HG03064 (cell line): Measurements from ENCODE around the gene CMSS1.
A peak's percentile ranks its signal among the peaks of the same experiment; 100 is the strongest.

ENCODE experiments used
- ATAC-seq: cut with Tn5 transposase; IDR thresholded peaks from one replicate; pipeline ENCODE4 v1.9.1; 2021; ENCODE audit warnings: low read depth; ENCODE audit not compliant: unreplicated experiment

The CMSS1 gene

DNA sequence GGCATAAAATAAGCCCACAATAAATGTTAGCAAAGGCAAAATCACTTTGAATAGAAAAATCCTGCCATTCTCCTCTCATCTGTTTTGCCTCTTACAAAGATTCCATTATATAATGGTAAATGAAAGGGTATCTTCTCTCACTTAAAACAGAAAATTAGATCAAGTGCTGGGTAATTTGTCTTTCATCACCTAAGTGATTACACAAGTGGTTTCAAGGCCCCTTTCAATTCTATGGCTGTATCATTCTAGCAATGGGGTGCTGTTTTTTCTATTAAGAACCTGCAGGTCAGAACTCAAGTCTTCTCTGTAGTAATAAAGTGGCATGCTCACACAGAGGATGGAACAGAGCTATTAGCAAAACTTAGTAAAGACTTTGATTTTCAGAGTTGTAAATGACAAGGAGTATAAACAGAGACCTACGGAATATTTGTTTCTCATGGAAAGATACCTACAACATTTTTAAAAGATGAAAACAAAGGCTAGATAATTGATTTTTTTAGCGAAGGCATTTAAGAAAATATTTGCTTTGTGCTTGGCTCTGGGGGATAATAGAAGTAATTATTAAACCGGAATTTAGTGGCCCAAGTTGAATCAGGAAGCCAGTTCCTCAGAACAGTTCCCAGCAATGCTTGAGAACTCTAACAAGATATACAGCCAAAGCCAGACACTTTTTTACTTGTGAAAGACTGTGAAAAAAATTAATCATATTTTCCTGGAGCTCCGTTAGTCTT lies 137.4 kb downstream of the CMSS1 start:
- ATAC-seq = no peak

DNA sequence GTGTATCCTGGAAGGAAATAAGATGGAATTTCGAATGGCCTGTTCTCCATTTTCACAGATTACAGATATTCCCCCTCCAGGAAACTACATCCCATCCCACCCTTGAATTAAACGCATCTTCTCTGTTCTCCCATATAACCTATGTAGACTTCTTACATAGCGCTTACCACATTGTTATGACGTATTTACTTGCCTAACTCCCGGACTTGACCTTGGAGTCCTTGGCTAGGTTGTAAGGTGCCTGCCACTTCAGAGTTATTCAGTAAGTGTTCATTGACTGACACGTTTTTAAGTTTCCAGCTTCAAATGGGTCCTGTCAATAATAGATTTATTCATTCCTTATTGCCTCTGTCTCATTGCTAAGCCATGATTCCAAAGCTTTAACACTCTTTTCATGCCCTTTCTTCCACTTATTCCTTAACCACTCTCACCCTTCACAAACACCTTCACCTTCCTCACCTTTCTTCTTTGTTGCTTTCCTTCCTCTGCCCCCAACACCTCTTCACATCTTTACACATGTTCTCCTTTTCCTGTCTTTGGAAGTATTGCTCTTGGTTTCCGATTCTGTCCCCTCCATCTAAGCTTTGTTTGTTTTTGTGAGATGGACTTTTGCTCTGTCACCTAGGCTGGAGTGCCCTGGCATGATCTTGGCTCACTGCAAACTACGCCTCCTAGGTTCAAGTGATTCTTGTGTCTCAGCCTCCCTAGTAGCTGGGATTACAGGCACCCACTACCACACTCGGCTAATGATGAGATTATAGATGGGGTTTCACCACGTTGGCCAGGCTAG lies 138.3 kb downstream of the CMSS1 start:
- no peak for ATAC-seq

DNA sequence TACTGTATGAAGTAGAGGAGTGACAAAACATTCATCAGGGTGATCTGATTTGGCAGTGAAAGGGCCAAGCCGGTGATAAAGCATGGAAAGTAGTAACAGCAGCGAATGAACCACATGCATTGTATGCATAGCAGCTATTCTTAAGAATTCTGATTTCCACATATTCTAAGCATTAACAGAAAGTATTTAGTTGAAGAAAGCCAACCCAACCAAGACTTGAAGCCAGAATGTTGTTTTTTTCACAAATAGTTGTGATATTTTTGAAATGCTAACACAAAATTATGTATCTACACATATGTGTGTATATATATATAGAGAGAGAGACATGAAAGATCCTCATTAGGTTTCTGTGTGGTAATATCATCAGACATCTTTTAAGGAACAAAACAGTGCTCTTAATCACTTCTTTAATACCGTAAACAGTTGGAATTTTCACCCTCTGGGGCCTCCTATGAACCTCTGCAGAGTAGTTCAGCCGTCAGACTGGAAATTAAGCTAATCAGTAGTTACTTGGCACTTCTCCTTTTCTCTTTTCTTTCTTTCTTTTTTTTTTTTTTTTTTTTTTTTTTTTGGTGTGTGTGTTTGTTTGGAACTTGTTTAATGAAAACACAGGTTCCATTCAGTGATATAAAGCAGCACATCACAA lies 139.6 kb downstream of the CMSS1 start:
- ATAC-seq = no peak

DNA sequence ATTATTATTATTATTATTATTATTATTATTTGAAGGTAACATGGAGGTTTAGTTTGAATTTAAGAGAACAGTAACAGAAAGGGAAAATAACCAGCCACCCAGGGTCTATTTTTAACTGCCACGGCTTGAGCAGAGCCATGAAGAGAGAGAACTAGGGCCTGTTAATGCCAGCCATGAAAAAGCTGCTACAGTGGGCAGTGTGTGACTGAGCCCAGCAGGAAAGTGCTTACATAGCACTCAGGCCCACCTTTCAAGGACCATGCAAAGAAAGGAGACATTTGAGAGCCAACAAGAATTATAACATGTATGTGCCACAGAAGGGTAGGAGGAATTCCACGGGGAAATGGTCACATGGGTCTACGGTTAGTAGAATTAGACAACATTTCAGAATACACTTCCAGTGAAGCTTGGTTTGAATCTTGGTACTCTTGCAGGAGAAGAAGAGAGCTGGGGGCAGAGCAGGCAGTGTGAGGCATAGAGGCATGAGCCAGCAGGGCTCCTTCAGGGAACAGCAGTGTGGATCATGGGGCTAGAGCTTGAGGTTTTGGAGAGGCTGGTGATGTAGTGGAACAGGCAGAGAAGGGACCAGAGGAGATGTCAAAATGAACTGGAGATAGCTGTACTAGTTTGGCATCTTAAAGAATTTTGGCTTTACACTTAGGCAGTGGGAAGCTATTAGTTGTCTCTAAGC lies 140.7 kb downstream of the CMSS1 start:
- ATAC-seq = no peak

DNA sequence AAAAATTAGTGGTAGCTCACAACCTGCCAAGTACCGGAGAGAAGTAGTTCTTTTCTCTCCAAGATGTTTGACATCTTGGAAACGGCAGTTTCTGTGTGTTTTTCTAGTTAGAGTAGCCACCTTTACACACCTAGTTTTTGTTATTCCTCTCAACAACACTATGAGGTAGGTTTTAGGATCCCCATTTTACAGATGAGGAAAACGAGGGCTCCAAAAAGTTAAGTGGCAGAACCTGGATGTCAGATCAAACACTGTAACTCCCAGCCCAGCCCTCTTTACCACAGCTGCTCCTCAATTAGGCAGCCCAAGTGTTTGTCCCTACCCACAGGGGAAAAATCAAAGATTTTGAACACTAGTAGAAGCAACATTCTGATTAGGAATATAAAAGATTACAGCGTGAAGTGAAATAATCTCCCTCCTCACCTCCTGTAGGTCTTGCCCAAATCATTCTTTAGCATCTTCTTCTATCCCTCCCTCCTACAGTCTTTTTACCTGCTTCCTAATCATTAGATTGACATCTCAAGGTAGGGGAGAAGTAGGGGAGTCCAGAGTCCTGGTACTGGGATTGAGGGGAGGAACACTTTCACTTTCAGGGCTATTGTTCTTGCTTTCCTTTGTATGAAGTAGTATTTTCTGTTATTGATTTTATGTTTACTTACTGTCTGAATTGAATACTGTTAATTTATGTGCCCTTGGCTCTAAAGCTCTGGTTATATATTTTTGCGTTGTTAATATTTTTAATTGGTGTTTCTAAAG lies 142.6 kb downstream of the CMSS1 start:
- ATAC-seq = no peak

DNA sequence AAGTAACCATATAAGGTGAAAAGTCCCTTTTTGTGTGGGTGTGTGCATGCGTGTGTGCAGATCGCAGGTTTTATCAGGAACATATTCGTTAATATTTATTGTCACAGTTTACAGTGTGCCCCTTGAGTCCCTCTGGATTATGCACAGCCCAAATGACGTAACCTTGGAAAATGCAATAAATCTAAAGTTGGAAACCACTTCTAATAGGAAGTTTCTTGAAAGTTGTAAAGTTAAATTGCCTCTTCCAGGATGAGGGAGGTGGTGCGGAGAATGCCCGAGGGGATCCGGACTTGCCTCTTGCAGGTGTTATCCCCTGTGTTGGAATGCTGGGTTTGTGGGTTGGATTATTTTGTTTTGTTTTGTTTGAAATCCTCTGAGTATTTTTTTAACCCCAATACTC lies 143.3 kb downstream of the CMSS1 start:
- ATAC-seq = no peak

DNA sequence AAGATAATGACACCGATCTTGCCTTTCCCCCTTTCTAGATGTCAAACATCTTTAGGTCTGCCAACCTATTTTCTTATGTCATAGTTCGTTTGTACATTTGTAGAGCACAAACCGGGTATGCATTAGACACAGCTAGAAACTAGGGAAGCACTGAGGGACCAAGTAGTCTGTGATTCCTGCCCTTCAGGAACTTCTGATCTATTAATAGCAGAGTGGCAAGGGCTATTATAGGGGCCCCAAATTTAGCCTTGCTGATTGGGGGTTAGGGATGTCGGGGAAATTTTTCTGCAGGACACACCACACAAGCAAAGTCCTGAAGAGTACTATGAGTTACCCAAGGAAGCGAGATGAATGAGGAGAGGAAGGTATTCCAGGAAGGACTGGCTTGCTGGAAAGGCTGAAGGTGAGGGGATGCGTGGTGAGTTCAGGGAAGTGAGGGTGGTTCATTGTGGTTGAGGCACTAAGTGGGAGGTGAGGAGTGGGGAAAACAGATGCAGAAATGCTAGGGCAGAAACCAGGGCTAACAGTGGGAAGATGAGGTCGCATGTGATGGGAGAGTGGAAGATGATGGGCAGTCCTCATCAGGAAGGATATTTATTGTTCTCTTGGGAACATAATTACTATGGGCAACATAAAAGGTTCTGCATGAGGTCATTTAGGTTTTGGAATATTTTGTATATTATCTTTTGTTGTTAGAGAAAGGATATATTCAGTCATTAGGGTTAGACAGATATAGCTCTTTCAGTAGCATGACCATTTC lies 144.3 kb downstream of the CMSS1 start:
- no peak for ATAC-seq

DNA sequence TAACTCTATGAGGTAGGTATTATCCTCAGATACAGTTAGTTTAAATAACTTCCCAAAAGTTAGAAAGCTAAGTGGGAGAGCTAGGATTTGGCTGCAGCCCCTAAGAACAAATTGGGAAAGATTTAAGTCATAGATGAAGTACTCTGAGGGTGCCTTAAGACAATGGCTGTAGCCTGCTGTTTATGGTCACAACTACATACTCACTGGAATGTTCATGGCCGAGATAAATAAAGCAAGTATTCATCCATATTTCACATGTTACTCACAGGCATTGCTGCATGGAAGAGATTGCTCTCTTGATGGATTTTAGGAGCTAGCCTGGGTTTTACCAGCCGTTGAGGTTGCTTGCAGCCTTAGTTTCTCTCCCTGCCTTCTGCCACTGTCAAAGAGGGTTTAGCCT lies 145.0 kb downstream of the CMSS1 start:
- ATAC-seq = no peak

DNA sequence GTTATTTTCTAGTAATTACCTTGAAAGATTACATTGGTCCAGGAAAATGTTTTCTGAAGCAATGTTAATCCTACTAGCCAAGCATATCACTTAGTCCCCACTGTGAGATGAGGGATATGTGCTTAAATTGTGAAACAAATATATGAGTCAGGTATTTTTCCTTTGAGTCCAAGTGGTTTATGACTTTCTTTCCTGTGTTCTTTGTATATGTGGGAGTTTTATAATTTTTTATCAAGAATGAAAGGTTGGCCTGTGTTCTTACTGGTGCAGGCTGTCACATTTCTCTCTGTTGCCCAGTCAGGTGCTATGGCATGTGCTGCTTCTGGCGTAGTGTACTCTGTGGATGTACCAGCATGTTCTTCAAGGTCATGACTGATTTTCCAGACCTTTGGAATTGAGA lies 147.4 kb downstream of the CMSS1 start:
- no peak for ATAC-seq

DNA sequence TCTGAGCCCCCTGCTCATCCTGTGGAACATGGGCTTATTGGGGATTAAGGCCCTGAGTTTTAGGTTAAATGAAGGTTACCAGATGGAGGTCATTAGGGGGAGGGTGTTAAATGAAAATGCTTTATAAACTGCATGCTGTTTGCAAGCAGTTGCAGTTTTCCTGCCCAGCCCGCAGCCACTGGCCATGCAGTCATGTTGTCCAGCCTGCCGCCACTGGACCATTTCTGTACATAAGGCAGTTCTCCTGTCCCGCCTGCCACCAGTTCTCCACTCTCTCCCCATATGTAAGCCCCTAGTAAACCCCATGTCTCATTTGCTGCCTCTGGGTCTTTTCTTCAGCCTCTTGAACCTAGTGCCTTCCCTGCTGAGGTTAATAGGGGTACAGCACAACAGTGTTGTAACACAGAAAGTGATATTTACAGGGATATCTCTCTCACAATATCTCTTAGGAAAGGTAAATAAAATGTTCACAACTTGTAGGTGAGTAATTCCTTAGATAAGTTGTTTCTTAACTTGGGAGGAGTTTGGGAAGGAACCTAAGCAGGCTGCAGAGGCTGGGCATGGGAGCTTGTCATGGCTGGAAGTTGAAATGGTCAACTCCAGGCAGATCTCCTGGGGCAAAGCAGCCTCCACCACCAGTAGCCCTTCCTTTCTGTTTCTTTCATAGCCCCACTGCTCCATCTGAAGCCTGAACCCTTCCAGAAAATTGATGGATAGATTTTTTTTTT lies 148.2 kb downstream of the CMSS1 start:
- ATAC-seq = no peak

DNA sequence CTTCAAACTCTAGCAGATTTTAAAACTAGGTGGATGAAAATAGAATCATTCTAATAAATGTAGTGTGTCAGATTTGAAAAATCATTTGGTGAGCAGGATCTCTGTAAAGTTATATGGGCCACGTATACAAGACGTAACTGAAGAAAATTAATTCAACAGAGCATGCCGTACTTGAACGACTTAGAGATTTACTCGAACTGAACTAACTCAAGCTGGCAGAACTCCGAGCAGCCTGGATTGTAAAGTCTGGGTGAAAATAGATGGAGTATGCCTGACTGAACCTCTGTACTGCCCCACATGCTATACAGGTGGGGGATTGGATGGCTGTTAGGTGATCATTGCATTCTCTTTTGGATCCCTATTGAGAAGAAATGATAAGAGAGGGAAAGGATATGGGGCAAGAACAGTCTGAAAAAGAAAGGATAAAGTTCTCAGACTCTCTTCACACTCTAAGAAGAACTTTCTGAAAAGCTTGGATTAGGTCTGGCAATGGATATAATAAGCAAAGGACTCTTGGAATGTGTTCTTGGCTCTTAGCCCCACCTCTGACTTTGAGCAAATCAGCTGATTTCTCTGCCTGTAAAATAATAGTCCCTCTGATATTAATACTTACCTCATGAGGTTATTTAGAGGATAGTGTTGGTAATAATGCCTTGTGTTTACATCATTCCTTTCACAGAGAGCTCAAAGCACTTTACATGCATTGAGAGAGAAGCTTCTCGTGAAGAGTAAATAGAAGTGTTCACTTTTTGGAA lies 149.2 kb downstream of the CMSS1 start:
- ATAC-seq = no peak

DNA sequence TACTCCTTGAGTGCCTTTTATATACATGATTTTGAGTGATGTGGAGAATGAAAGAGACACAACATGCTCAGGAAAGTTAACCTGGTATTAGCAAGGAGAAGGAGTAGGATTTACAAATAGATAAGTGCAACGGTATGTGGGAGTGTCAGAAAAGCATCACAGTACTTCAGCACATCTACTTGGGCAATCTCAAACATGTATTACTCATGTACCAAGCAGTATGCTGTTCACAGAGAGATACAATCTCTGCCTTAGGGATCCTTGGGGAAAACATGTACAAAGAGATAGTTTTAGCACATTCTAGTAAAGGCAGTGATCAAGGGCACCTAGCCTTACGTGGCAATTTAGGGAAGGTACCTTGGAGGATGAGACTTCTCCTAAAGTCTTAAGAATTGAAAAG lies 150.1 kb downstream of the CMSS1 start:
- no peak for ATAC-seq

DNA sequence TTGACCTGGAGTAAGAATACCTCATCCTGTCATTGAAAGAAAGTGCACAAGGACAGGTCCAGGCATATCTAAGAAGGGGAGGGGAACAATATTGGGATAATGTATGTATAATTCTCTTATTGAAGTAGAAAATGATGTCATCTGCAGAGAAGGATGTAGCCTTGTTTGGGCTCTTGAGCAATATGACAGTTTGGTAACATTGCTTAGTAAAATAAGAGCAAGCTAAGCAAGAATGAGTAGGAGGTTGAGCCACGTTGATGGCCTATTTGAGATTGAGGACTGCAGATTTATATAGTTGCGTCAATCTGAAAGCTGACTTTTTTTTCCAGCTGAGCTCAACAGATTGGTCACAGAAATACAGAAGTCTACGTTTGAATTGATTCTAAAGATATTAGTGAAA lies 151.5 kb downstream of the CMSS1 start:
- no peak for ATAC-seq

DNA sequence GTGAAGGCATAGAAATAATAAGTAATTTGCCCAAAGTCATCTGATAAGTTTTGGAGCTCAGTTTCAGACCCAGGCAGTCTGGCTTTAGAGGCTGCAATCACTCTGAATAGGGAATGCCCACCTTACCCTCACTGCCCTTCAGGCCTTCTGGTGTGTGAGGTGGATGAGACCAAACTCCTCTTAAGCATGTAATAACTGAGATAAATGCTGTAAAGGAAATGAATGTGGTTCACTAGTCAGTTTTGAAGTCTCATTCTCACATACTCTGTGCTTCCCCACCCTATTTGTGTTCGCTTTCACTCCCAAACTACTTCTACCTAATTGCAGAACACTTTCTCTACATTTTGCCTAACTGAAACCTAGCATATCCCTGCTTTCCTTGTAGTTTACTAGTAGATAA lies 152.5 kb downstream of the CMSS1 start:
- peak; percentile 97 for ATAC-seq

DNA sequence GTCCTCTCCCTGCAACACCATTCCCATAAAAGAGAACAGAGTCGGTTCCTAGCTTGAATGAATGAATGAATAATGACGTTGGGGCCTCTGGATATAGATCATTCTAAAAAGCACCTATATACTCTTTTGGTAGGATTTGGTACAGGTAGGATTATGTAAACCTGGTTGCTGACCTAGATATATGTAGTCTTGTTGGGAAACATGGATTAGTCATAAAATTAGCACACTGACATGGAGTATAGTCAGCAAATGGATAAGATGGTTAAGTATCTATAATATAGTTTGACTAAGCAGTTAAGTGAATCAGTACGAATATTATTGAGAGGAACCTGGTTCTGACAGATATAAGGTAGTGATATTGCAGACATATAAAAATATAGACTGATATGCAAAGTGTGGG lies 154.1 kb downstream of the CMSS1 start:
- ATAC-seq = no peak

DNA sequence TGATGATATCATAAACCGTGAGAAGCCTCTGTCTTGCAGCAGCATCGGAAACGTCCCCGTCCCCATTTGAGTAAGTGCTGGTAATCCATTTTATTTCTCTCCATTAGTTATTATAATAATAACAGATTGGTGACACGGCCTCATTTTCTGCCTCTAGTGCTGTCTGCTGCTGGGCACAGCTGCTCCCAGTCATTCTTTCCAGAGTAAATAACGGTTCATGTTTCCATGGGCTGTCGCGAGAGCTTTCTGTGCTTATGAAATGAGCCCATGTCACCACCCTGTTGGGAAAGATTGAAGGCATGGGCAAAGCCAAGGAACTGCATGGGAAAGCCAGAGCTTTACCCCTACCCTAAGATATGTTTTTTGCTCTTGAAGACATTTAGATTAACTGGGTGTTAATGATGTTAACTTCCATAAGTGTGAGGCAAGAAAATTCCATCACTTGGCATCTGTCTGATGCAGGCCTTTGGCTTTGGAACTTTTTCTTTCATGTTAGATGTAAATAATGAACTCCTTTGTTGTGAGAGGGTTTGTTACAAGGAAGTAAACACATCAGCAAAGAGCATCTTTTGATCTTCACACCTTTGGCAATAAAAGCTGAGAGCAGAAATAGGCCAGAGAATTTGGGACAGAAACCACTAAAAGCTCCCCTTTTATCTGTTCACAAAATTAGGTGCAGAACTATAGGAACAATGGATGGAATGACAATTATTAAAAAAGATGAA lies 154.9 kb downstream of the CMSS1 start:
- no peak for ATAC-seq

DNA sequence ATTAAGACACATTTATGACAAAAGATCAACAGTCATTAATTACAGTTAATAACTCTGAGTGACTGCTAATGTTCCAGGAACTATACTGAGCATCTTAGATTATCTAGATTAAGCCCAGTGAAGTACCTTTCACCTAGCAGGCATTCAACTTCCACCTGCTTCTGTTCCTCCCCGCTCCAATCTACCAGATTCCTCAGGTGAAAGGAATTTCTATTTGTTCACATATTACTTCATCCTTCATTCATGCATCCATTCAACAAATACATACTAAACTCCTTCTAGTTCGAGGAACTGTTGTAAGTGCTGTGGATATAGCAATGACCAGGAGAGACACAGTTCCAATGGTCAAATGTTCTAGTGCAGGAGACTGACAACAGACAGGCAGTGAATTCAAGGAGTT lies 157.3 kb downstream of the CMSS1 start:
- ATAC-seq = no peak

DNA sequence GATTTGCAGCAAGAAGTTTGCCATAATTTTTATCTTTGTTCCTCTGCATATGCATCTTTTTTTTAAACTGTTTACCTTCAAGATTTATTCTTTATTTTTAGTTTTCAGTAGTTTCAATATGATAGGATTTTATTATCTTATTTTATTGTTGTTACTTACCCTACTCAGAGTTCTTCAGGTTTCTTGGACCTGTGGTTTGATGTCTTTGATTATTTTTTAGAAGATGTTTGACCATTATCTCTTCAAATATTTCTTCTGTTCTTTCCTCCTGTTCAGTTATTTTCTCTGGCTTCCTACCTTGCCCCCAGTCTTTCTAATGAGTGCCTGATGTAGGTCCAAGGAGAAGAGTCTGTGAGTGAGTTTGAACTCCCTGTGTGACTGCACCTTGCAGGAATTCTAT lies 158.9 kb downstream of the CMSS1 start:
- ATAC-seq = no peak
